LNCaP clone FGC (cell line): Measurements from ENCODE around the gene NRG3.

Experiments
- DNase-seq: peaks from one replicate; pipeline ENCODE4 v3.0.0-alpha.2; 2011; ENCODE audit warnings: low read depth
- H3K4me3 ChIP-seq: 2 replicates; pipeline ENCODE4 v1.5.1; 2011; ENCODE audit warnings: mild to moderate bottlenecking, low read depth, low read length, control low read depth
- CTCF ChIP-seq: IDR thresholded peaks from 2 replicates; pipeline ENCODE4 v1.5.1; 2012; ENCODE audit warnings: mild to moderate bottlenecking; ENCODE audit not compliant: control insufficient read depth, insufficient read depth; ENCODE audit errors: extremely low read depth

NRG3 gene

GRCh38 chr10:82148764-82149163 lies 273.8 kb downstream of the NRG3 start:
- DNase-seq, result no peak
- TF ChIP-seq CTCF, result no peak

GRCh38 chr10:82149674-82150073 lies 274.7 kb downstream of the NRG3 start:
- no peak overlapping the region for H3K4me3 ChIP-seq
- TF ChIP-seq CTCF, result no peak
- no peak for DNase-seq

More at GRCh38 chr10:82148764-82149163, 273.8 kb downstream of the NRG3 start:
- no peak overlapping the region for H3K4me3 ChIP-seq

GRCh38 chr10:82150123-82150900 lies 275.3 kb downstream of the NRG3 start:
- H3K4me3 ChIP-seq, result no peak overlapping the region
- DNase-seq, result peak; percentile 21
- peak; percentile 65 for TF ChIP-seq CTCF

- H3K4me3 ChIP-seq, result no peak overlapping the region
- DNase-seq, result no peak
- no peak for TF ChIP-seq CTCF
Observed at GRCh38 chr10:82160307-82160706, 285.3 kb downstream of the NRG3 start.

GRCh38 chr10:82161264-82161663 lies 286.3 kb downstream of the NRG3 start:
- TF ChIP-seq CTCF, result no peak
- no peak overlapping the region for H3K4me3 ChIP-seq
- DNase-seq, result no peak

GRCh38 chr10:82162549-82163195 lies 287.7 kb downstream of the NRG3 start:
- no peak overlapping the region for H3K4me3 ChIP-seq
- no peak for TF ChIP-seq CTCF
- no peak for DNase-seq
